Gastrocnemius medialis (tissue), 4 donors: ENCODE data around the gene PPP1CC. TPM values are rescaled to one million over a fixed set of nuclear protein-coding genes. Genes with fewer than 3 reads are reported as not detected.

Experiments
- ATAC-seq, 2 donors: fragments of 150-250 bp; one replicate each; pipeline ENCODE4 v1.9.1; 2016
- DNase-seq, 2 donors: peaks; one replicate each; pipeline ENCODE4 v3.0.0-alpha.2; 2019
- H3K27ac ChIP-seq, 4 donors: fragments of 200-600 bp; sonication (generic); 1 replicate in 1 of 4; 2 replicates in 3 of 4; pipeline ENCODE4 v1.5.1; 2016 to 2018; ENCODE audit warnings: mild to moderate bottlenecking in 2 of 4, moderate library complexity in 1 of 4
- H3K27me3 ChIP-seq, 3 donors: fragments of 200-600 bp; sonication (generic) in 2 of 3; 1 replicate in 1 of 3; 2 replicates in 2 of 3; pipeline versions ENCODE4 v1.5.1 to v1.6.0; 2016 to 2019; ENCODE audit warnings: mild to moderate bottlenecking in 1 of 3, moderate library complexity in 1 of 3
- H3K36me3 ChIP-seq, 2 donors: fragments of 200-600 bp; sonication (generic) in 1 of 2; one replicate each; pipeline ENCODE4 v1.5.1; 2017 to 2018
- H3K4me1 ChIP-seq, 2 donors: fragments of 200-600 bp; sonication (generic) in 1 of 2; one replicate each; pipeline ENCODE4 v1.5.1; 2016 to 2017; ENCODE audit warnings: mild to moderate bottlenecking in 2 of 2
- H3K4me3 ChIP-seq, 4 donors: fragments of 200-600 bp; sonication (generic) in 3 of 4; 1 replicate in 1 of 4; 2 replicates in 3 of 4; pipeline ENCODE4 v1.5.1; 2016 to 2019; ENCODE audit warnings: mild to moderate bottlenecking in 2 of 4
- H3K9me3 ChIP-seq, 3 donors: fragments of 200-600 bp; sonication (generic) in 2 of 3; 1 replicate in 1 of 3; 2 replicates in 2 of 3; pipeline ENCODE4 v1.5.1; 2016 to 2019
- CTCF ChIP-seq, 5 experiments: fragments of 450-650 bp in 3 of 5; fragments of 200-600 bp in 2 of 5; sonication (generic) in 2 of 5; IDR thresholded peaks in 4 of 5; conservative IDR thresholded peaks in 1 of 5; 1 replicate in 4 of 5; 2 replicates in 1 of 5; pipeline ENCODE4 v1.5.1; 2016 to 2019; ENCODE audit warnings: antibody characterized with exemption in 5 of 5, mild to moderate bottlenecking in 3 of 5, moderate library complexity in 3 of 5
- POLR2A ChIP-seq, 2 donors: fragments of 450-650 bp; IDR thresholded peaks; one replicate each; pipeline ENCODE4 v1.6.1; 2017; ENCODE audit warnings: antibody characterized with exemption in 2 of 2, mild to moderate bottlenecking in 2 of 2, moderate library complexity in 2 of 2
- in situ Hi-C, 4 donors: fragments of 200-750 bp; cut with MboI; loops; one replicate each; pipeline versions ENCODE4 v1.15.0 to v1.8.0; 2017; ENCODE audit warnings: low sequenced_read_pairs in 4 of 4
- intact Hi-C: fragments of 100-400 bp; cut with DNase I; formaldehyde crosslinking; loops from one replicate; pipeline ENCODE4 v1.15.1; 2023; ENCODE audit warnings: low total_unique reads
- total RNA-seq, 4 donors: library from RNA; depleted of rRNA; stranded (reverse); fragments of >200 nt; gene quantifications; one replicate each; pipeline versions ENCODE4 v1.1.0 to v1.2.3, GENCODE V29; 2016

Gene PPP1CC
- total RNA-seq, 4 donors from 2014 or later: 96.4 to 226 (median 154) TPM

GRCh38 chr12:110744151-110744571 is 1.5 kb upstream of the PPP1CC start:
- Histone ChIP-seq H3K27ac (peak overlapping the region in 3 of 4 donors; percentile 91 to 98 (median 96)), H3K4me3 (no peak overlapping the region), H3K4me1 (peaks cover 35 to 36% of the 10 kb centered on the region in 2 donors), H3K36me3 (no peaks in the 10 kb centered on the region), H3K9me3 (no peaks in the 10 kb centered on the region), H3K27me3 (no peaks in the 10 kb centered on the region)
- intact Hi-C loops: loop anchor here (5.0 to 10.0 kb wide), 4 partner anchors 107 to 1029 kb away; partner anchors contain the start of genes FAM222A, RAD9B and VPS29
- TF ChIP-seq CTCF (IDR thresholded peaks at IDR 0.05 in 4 of 5, conservative IDR thresholded peaks at IDR 0.05 in 1 of 5) (no peak), POLR2A (IDR thresholded peaks at IDR 0.05) (no peak)
- ATAC-seq (no peak), DNase-seq (no peak)
- in situ Hi-C loops: no loop called here

GRCh38 chr12:110743571-110744093 is 941 bp upstream of the PPP1CC start:
- no peaks in the 10 kb centered on the region for H3K27me3 ChIP-seq
- peak overlapping the region; percentile 23 to 98 (median 94) for H3K27ac ChIP-seq
- in situ Hi-C loops (no loop called here), intact Hi-C loops (loop anchor here (2.0 to 10.0 kb wide), 5 partner anchors 23 to 1029 kb away; partner anchors contain the start of genes FAM222A, RAD9B and VPS29)
- H3K9me3 ChIP-seq: no peaks in the 10 kb centered on the region
- TF ChIP-seq POLR2A (IDR thresholded peaks at IDR 0.05) (no peak), CTCF (IDR thresholded peaks at IDR 0.05 in 4 of 5, conservative IDR thresholded peaks at IDR 0.05 in 1 of 5) (no peak)
- H3K36me3 ChIP-seq: no peaks in the 10 kb centered on the region
- peak; percentile 15 to 21 for DNase-seq
- no peak for ATAC-seq
- peaks cover 41% of the 10 kb centered on the region in 2 donors for H3K4me1 ChIP-seq
- peak overlapping the region; percentile 92 to 100 (median 95) for H3K4me3 ChIP-seq

GRCh38 chr12:110742096-110742717 is 484 bp downstream of the PPP1CC start:
- in situ Hi-C loops: no loop called here
- peaks cover 54% of the 10 kb centered on the region in 2 donors for H3K4me1 ChIP-seq
- H3K36me3 ChIP-seq: no peaks in the 10 kb centered on the region
- no peaks in the 10 kb centered on the region for H3K27me3 ChIP-seq
- H3K9me3 ChIP-seq: no peaks in the 10 kb centered on the region
- peak overlapping the region; percentile 92 to 100 (median 95) for H3K4me3 ChIP-seq
- intact Hi-C loops: loop anchor here (2.0 to 10.0 kb wide), 5 partner anchors 25 to 1027 kb away; partner anchors contain the start of genes FAM222A, RAD9B and VPS29
- TF ChIP-seq CTCF (IDR thresholded peaks at IDR 0.05 in 4 of 5, conservative IDR thresholded peaks at IDR 0.05 in 1 of 5): no peak
- TF ChIP-seq POLR2A (IDR thresholded peaks at IDR 0.05): no peak
- peak overlapping the region; percentile 86 to 98 (median 94) for H3K27ac ChIP-seq
- DNase-seq (peak in 1 of 2 donors; percentile 21), ATAC-seq (peak; percentile 46 to 49)

- ATAC-seq (peak; percentile 56 to 60), DNase-seq (no peak)
- H3K9me3 ChIP-seq: no peaks in the 10 kb centered on the region
- TF ChIP-seq CTCF (IDR thresholded peaks at IDR 0.05 in 4 of 5, conservative IDR thresholded peaks at IDR 0.05 in 1 of 5) (no peak), POLR2A (IDR thresholded peaks at IDR 0.05) (peak in 1 of 2 donors; percentile 17)
- H3K27ac ChIP-seq: peak overlapping the region; percentile 86 to 98 (median 94)
- intact Hi-C loops (loop anchor here (2.0 to 10.0 kb wide), 5 partner anchors 25 to 1027 kb away; partner anchors contain the start of genes FAM222A, RAD9B and VPS29), in situ Hi-C loops (no loop called here)
- no peaks in the 10 kb centered on the region for H3K27me3 ChIP-seq
- peaks cover 54 to 58% of the 10 kb centered on the region in 2 donors for H3K4me1 ChIP-seq
- H3K36me3 ChIP-seq: no peaks in the 10 kb centered on the region
- peak overlapping the region; percentile 92 to 100 (median 95) for H3K4me3 ChIP-seq
Observed at GRCh38 chr12:110741341-110742095, 1.2 kb downstream of the PPP1CC start.
